Panc1 (cell line): ENCODE results near the gene KRTDAP. TPM values are rescaled to one million over a fixed set of nuclear protein-coding genes. Genes with fewer than 3 reads are reported as not detected.
A peak's percentile ranks its signal among the peaks of the same experiment; 100 is the strongest.

Experiments used
- ATAC-seq: fragments of 200-7000 bp; cut with Tn5 transposase; 2 replicates; pipeline ENCODE4 v1.9.1; 2020; ENCODE audit warnings: mild to moderate bottlenecking, moderate library complexity
- BruUV-seq: library from RNA; stranded (reverse); fragments of 400-500 nt; replicated peaks from 2 replicates; lab custom pipeline; 2021; lab: Mats Ljungman, UMichigan
- CTCF ChIA-PET: fragments of 300-600 bp; sonication (Branson Sonifier 250); formaldehyde crosslinking; loops from one replicate; lab custom pipeline; 2022; ENCODE audit warnings: antibody characterized with exemption; lab: Charles Lee
- POLR2A ChIA-PET: fragments of 300-600 bp; sonication (Branson Sonifier 250); formaldehyde crosslinking; loops from one replicate; lab custom pipeline; 2022; ENCODE audit warnings: antibody characterized with exemption; lab: Charles Lee
- DNase-seq: peaks from one replicate; pipeline ENCODE4 v3.0.0-alpha.2; 2010; ENCODE audit warnings: low read depth, low spot score
- H3K27ac ChIP-seq: 2 replicates; pipeline ENCODE4 v1.5.1; 2011; ENCODE audit warnings: mild to moderate bottlenecking, low read length, inconsistent platforms
- H3K27me3 ChIP-seq: fragments of 200-500 bp; sonication (Bioruptor generic); 2 replicates; pipeline ENCODE4 v1.6.0; 2014; ENCODE audit warnings: low read length, inconsistent platforms; ENCODE audit not compliant: control insufficient read depth, insufficient read depth
- H3K36me3 ChIP-seq: fragments of 200-500 bp; sonication (Bioruptor generic); 2 replicates; pipeline ENCODE4 v1.5.1; 2014; ENCODE audit warnings: inconsistent platforms, mild to moderate bottlenecking, low read length, moderate library complexity; ENCODE audit not compliant: control insufficient read depth, insufficient read depth
- H3K4me1 ChIP-seq: 2 replicates; pipeline ENCODE4 v1.5.1; 2011; ENCODE audit warnings: inconsistent platforms, mild to moderate bottlenecking, low read length, moderate library complexity; ENCODE audit not compliant: control insufficient read depth, insufficient read depth
- H3K4me3 ChIP-seq, 2 experiments: 2 replicates each; pipeline ENCODE4 v1.5.1; 2011 to 2012; ENCODE audit warnings: low read depth in 2 of 2, low read length in 2 of 2, mild to moderate bottlenecking in 2 of 2, inconsistent platforms in 1 of 2, moderate library complexity in 1 of 2
- H3K9me3 ChIP-seq: fragments of 200-500 bp; sonication (Bioruptor generic); 2 replicates; pipeline ENCODE4 v1.5.1; 2014; ENCODE audit warnings: low read depth, mild to moderate bottlenecking, inconsistent platforms, low read length, moderate library complexity; ENCODE audit not compliant: control insufficient read depth, insufficient read depth
- POLR2AphosphoS5 ChIP-seq: IDR thresholded peaks from 2 replicates; pipeline ENCODE4 v1.6.1; 2012; ENCODE audit warnings: mild to moderate bottlenecking, low read depth, low read length, moderate library complexity
- SIN3A ChIP-seq: IDR thresholded peaks from 2 replicates; pipeline ENCODE4 v1.6.1; 2012; ENCODE audit warnings: low read depth, mild to moderate bottlenecking, low read length, moderate library complexity, borderline replicate concordance; ENCODE audit not compliant: insufficient read depth
- TCF7L2 ChIP-seq: IDR thresholded peaks from 2 replicates; pipeline ENCODE4 v1.6.1; 2011; ENCODE audit warnings: mild to moderate bottlenecking, low read depth, low read length, inconsistent platforms
- in situ Hi-C: cut with HindIII; loops from 2 replicates; pipeline ENCODE4 v1.10.0; 2016; ENCODE audit warnings: low sequenced_read_pairs, low pct_unique_long_range_greater_than_20kb
- intact Hi-C: fragments of 100-400 bp; cut with micrococcal nuclease; formaldehyde crosslinking; loops from one replicate; pipeline ENCODE4 v1.10.0; 2022; ENCODE audit not compliant: unreplicated experiment
- total RNA-seq: library from RNA; stranded (reverse); gene quantifications from one replicate; pipeline ENCODE4 v1.2.1, GENCODE V29; 2021; ENCODE audit not compliant: unreplicated experiment
- TF ChIP-seq, protein P1 (sequence below): fragments of 450-650 bp; IDR thresholded peaks from 2 replicates; pipeline ENCODE4 v1.5.1; 2017; ENCODE audit warnings: mild to moderate bottlenecking
- TF ChIP-seq, protein P2 (sequence below), 2 experiments: IDR thresholded peaks; 2 replicates each; pipeline ENCODE4 v1.6.1; 2011 to 2012; ENCODE audit warnings: low read depth in 2 of 2, control low read depth in 1 of 2, low read length in 1 of 2, mild to moderate bottlenecking in 1 of 2, moderate library complexity in 1 of 2; ENCODE audit not compliant: insufficient read depth in 1 of 2

Gene KRTDAP
- total RNA-seq, 1 experiment from 2014 or later = not detected

DNA sequence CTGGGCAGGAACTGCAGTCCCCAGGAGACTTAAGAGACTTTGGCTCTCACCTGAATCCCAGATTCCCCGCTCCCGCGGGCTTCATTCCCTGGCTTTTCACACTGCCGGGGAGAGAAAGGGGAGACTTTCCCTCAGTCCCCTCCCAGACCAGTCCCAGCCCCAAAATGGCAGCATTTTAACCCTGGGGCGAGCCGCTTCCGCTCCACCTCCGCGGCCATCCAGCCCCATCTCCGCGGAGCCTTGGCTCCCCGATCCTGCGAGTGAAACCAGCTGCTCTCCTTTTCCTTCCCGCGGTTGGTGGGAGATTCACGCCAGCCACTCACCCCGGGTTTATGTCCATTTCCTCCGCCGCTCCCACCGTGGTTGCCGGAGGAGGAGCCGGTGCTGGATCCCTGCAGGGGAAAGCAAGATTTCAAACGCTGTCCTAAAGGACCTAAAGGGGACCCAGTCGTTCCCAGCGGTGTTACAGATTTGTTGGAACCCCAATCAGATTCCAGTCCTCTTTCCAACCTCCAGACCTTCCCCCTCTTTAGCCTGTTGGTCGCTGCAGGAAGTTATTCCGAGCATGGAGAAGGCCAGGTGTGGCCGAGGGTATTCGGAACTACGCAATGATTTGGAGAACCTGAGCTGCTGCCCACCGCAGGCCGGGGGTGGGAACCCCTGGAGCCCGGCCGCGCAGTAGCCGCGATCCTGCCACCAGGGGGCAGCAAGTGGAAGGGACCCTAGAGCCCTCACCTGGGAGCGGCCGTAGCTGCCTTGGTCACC, 19.8 kb upstream of the KRTDAP start:
- no peaks in the 10 kb centered on the region; the same call in 1 of the 2 replicates for H3K36me3 ChIP-seq
- H3K4me3 ChIP-seq = peak overlapping the region; percentile 36 to 62
- ATAC-seq (peak; percentile 90), DNase-seq (peak; percentile 42)
- CTCF ChIA-PET = interaction anchor here (0.5 to 1.1 kb wide), 6 partner anchors 10 to 454 kb away, joined by 3 to 9 read pairs (median 4); no protein-coding TSS in a partner anchor
- no peak for TF ChIP-seq POLR2AphosphoS5
- TF ChIP-seq, protein P1, sequence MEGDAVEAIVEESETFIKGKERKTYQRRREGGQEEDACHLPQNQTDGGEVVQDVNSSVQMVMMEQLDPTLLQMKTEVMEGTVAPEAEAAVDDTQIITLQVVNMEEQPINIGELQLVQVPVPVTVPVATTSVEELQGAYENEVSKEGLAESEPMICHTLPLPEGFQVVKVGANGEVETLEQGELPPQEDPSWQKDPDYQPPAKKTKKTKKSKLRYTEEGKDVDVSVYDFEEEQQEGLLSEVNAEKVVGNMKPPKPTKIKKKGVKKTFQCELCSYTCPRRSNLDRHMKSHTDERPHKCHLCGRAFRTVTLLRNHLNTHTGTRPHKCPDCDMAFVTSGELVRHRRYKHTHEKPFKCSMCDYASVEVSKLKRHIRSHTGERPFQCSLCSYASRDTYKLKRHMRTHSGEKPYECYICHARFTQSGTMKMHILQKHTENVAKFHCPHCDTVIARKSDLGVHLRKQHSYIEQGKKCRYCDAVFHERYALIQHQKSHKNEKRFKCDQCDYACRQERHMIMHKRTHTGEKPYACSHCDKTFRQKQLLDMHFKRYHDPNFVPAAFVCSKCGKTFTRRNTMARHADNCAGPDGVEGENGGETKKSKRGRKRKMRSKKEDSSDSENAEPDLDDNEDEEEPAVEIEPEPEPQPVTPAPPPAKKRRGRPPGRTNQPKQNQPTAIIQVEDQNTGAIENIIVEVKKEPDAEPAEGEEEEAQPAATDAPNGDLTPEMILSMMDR = peak; percentile 99
- TF ChIP-seq, protein P2, sequence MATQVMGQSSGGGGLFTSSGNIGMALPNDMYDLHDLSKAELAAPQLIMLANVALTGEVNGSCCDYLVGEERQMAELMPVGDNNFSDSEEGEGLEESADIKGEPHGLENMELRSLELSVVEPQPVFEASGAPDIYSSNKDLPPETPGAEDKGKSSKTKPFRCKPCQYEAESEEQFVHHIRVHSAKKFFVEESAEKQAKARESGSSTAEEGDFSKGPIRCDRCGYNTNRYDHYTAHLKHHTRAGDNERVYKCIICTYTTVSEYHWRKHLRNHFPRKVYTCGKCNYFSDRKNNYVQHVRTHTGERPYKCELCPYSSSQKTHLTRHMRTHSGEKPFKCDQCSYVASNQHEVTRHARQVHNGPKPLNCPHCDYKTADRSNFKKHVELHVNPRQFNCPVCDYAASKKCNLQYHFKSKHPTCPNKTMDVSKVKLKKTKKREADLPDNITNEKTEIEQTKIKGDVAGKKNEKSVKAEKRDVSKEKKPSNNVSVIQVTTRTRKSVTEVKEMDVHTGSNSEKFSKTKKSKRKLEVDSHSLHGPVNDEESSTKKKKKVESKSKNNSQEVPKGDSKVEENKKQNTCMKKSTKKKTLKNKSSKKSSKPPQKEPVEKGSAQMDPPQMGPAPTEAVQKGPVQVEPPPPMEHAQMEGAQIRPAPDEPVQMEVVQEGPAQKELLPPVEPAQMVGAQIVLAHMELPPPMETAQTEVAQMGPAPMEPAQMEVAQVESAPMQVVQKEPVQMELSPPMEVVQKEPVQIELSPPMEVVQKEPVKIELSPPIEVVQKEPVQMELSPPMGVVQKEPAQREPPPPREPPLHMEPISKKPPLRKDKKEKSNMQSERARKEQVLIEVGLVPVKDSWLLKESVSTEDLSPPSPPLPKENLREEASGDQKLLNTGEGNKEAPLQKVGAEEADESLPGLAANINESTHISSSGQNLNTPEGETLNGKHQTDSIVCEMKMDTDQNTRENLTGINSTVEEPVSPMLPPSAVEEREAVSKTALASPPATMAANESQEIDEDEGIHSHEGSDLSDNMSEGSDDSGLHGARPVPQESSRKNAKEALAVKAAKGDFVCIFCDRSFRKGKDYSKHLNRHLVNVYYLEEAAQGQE (IDR thresholded peaks at IDR 0.05; ENCODE audit: insufficient read depth in 1 of 2, low read depth in 2 of 2, low read length in 1 of 2) = no peak
- in situ Hi-C loops (no loop called here), intact Hi-C loops (no loop called here)
- no peaks in the 10 kb centered on the region for H3K9me3 ChIP-seq
- POLR2A ChIA-PET = no interaction called here
- H3K4me1 ChIP-seq = peaks cover 10% of the 10 kb centered on the region; the same call in 1 of the 2 replicates
- 0 out of 2 replicates have a peak overlapping the region, but pooled peaks have one; percentile 40 for H3K27ac ChIP-seq
- no TSS peak for BruUV-seq
- peaks cover 20% of the 10 kb centered on the region for H3K27me3 ChIP-seq

DNA sequence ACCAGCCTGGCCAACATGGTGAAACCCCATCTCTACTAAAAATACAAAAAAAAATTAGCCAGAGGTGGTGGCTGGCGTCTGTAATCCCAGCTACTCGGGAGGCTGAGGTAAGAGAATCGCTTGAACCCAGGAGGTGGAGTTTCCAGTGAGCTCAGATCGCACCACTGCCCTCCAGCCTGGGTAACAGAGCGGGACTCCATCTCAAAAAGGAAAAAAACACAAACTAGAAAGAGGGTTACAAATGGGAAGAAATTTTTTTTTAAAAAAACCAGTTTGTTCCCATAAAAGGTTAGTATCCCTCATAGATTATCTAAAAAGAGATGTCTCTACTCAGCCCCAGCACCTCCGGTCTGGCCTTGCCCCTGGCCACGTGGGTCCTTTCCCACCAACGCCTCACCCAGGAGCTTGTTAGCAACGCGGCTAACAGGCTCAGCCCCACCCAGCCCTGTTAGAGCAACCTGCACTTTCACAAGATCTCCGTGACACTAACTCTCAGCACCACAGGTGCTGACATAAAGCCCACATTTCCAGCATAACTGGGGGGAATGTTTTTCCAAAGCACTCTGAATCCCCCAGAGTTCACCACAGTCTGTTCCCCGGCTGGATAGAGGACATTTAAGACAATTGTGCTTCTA, 18.9 kb upstream of the KRTDAP start:
- no peak overlapping the region for H3K27ac ChIP-seq
- no peaks in the 10 kb centered on the region for H3K9me3 ChIP-seq
- CTCF ChIA-PET = interaction anchor here (1.0 to 1.1 kb wide), 2 partner anchors 11 to 14 kb away, joined by 3 read pairs; no protein-coding TSS in a partner anchor
- POLR2A ChIA-PET = no interaction called here
- peak overlapping the region in 1 of 2 experiments; percentile 62; a peak in 2 of 4 replicates for H3K4me3 ChIP-seq
- H3K27me3 ChIP-seq = peaks cover 20% of the 10 kb centered on the region
- TF ChIP-seq TCF7L2 = no peak
- no peak for TF ChIP-seq POLR2AphosphoS5
- TF ChIP-seq, protein P2 (IDR thresholded peaks at IDR 0.05; ENCODE audit: insufficient read depth in 1 of 2, low read depth in 2 of 2, low read length in 1 of 2) = no peak
- TF ChIP-seq, protein P1 = no peak
- no peak for TF ChIP-seq SIN3A
- no peaks in the 10 kb centered on the region; the same call in 1 of the 2 replicates for H3K36me3 ChIP-seq
- no TSS peak for BruUV-seq
- intact Hi-C loops = no loop called here
- DNase-seq (no peak), ATAC-seq (no peak)
- in situ Hi-C loops = no loop called here
- H3K4me1 ChIP-seq = peaks cover 9% of the 10 kb centered on the region; the same call in 1 of the 2 replicates
